CD14-positive monocyte (primary cell): ENCODE measurements around the gene STK32C. TPM values are rescaled to one million over a fixed set of nuclear protein-coding genes. Genes with fewer than 3 reads are reported as not detected.

ENCODE experiments used
- DNase-seq, 3 donors: peaks; one replicate each; pipeline ENCODE4 v3.0.0-alpha.2; 2011 to 2022
- H2AFZ ChIP-seq: 2 replicates; pipeline ENCODE4 v1.6.0; 2012; ENCODE audit warnings: mild to moderate bottlenecking, low read depth, low read length, inconsistent platforms; ENCODE audit not compliant: insufficient read depth, poor library complexity, severe bottlenecking
- H3K27ac ChIP-seq, 2 donors: 1 replicate in 1 of 2; 2 replicates in 1 of 2; pipeline ENCODE4 v1.5.1; 2012 to 2013; ENCODE audit warnings: low read length in 2 of 2, control low read depth in 1 of 2, inconsistent platforms in 1 of 2, low read depth in 1 of 2, mild to moderate bottlenecking in 1 of 2
- H3K27me3 ChIP-seq, 2 donors: one replicate each; pipeline versions ENCODE4 v1.6.0 to v1.6.1; 2011 to 2013; ENCODE audit warnings: low read length in 2 of 2; ENCODE audit not compliant: control insufficient read depth in 2 of 2, insufficient read depth in 2 of 2
- H3K36me3 ChIP-seq, 2 donors: replicated peaks in 1 of 2; 1 replicate in 1 of 2; 2 replicates in 1 of 2; pipeline versions ENCODE4 v1.5.1 to v1.6.1; 2012 to 2013; ENCODE audit warnings: low read length in 2 of 2, control low read depth in 1 of 2, inconsistent platforms in 1 of 2, mild to moderate bottlenecking in 1 of 2; ENCODE audit not compliant: insufficient read depth in 2 of 2, control insufficient read depth in 1 of 2
- H3K4me1 ChIP-seq, 2 donors: 1 replicate in 1 of 2; 2 replicates in 1 of 2; pipeline versions ENCODE4 v1.5.1 to v1.6.1; 2012 to 2013; ENCODE audit warnings: low read length in 2 of 2, control low read depth in 1 of 2, inconsistent platforms in 1 of 2, mild to moderate bottlenecking in 1 of 2, moderate library complexity in 1 of 2; ENCODE audit not compliant: insufficient read depth in 2 of 2, control insufficient read depth in 1 of 2
- H3K4me2 ChIP-seq: replicated peaks from 2 replicates; pipeline ENCODE3; 2012; ENCODE audit warnings: low read length, moderate library complexity, mild to moderate bottlenecking; ENCODE audit not compliant: poor library complexity, severe bottlenecking; ENCODE audit errors: extremely low read depth
- H3K4me3 ChIP-seq, 3 experiments: fragments of 200-600 bp in 1 of 3; sonication (generic) in 1 of 3; replicated peaks in 1 of 3; 1 replicate in 2 of 3; 2 replicates in 1 of 3; pipeline ENCODE4 v1.5.1; 2011 to 2013; ENCODE audit warnings: low read length in 3 of 3, mild to moderate bottlenecking in 3 of 3, control low read depth in 2 of 3, low read depth in 2 of 3, inconsistent platforms in 1 of 3, moderate library complexity in 1 of 3
- H3K79me2 ChIP-seq: 2 replicates; pipeline ENCODE4 v1.6.0; 2012; ENCODE audit warnings: mild to moderate bottlenecking, control low read depth, inconsistent platforms, low read length, moderate library complexity; ENCODE audit not compliant: insufficient read depth
- H3K9ac ChIP-seq: 2 replicates; pipeline ENCODE4 v1.6.0; 2017; ENCODE audit warnings: low read length, mild to moderate bottlenecking; ENCODE audit not compliant: insufficient read depth, poor library complexity, severe bottlenecking
- H3K9me3 ChIP-seq, 2 donors: replicated peaks in 1 of 2; 1 replicate in 1 of 2; 2 replicates in 1 of 2; pipeline versions ENCODE4 v1.5.1 to v1.6.1; 2012 to 2013; ENCODE audit warnings: low read length in 2 of 2, control low read depth in 1 of 2; ENCODE audit not compliant: control insufficient read depth in 1 of 2, insufficient read depth in 1 of 2
- H4K20me1 ChIP-seq: 2 replicates; pipeline ENCODE4 v1.6.0; 2012; ENCODE audit warnings: mild to moderate bottlenecking, low read length, control low read depth, moderate library complexity; ENCODE audit not compliant: insufficient read depth
- H3K27ac Mint-ChIP-seq, 7 donors: one replicate each; pipeline ENCODE4 v1.8.0; 2020; ENCODE audit warnings: mild to moderate bottlenecking in 7 of 7, mixed read lengths in 7 of 7, moderate library complexity in 6 of 7, inconsistent platforms in 2 of 7
- H3K27me3 Mint-ChIP-seq, 3 donors: one replicate each; pipeline ENCODE4 v1.8.0; 2021 to 2022; ENCODE audit warnings: low read depth in 3 of 3, mild to moderate bottlenecking in 3 of 3, mixed read lengths in 3 of 3, moderate library complexity in 3 of 3, inconsistent platforms in 1 of 3
- H3K36me3 Mint-ChIP-seq, 2 donors: one replicate each; pipeline ENCODE4 v1.8.0; 2020; ENCODE audit warnings: mixed read lengths in 2 of 2, inconsistent platforms in 1 of 2, mild to moderate bottlenecking in 1 of 2
- H3K4me1 Mint-ChIP-seq: one replicate; pipeline ENCODE4 v1.8.0; 2020; ENCODE audit warnings: mild to moderate bottlenecking, mixed read lengths
- H3K4me3 Mint-ChIP-seq, 2 donors: one replicate each; pipeline ENCODE4 v1.8.0; 2020; ENCODE audit warnings: mild to moderate bottlenecking in 2 of 2, mixed read lengths in 2 of 2, moderate library complexity in 1 of 2
- H3K9me3 Mint-ChIP-seq, 7 donors: one replicate each; pipeline ENCODE4 v1.8.0; 2020 to 2022; ENCODE audit warnings: mixed read lengths in 7 of 7, mild to moderate bottlenecking in 6 of 7, moderate library complexity in 6 of 7, inconsistent platforms in 2 of 7
- WGBS: methylation state at CpG from one replicate; pipeline ENCODE4 v1.1.5; 2013; ENCODE audit warnings: missing lambda C conversion rate; ENCODE audit not compliant: insufficient coverage; 5-methylcytosine and 5-hydroxymethylcytosine counted together
- intact Hi-C, 2 donors: fragments of 100-400 bp; cut with micrococcal nuclease; formaldehyde crosslinking; loops; one replicate each; pipeline versions ENCODE4 v1.15.0 to v1.15.1; 2023
- polyA plus RNA-seq, 3 donors: library from polyadenylated mRNA; depleted of rRNA in 1 of 3; unstranded in 2 of 3; stranded (reverse) in 1 of 3; fragments of 300-500 nt in 2 of 3; fragments of >200 nt in 1 of 3; fragmentation: Illumina TruSeq in 2 of 3; gene quantifications; 1 replicate in 2 of 3; 2 replicates in 1 of 3; pipeline ENCODE4 v1.2.3, GENCODE V29; 2012 to 2021
- TF ChIP-seq, protein P1 (sequence below): fragments of 200-600 bp; IDR thresholded peaks from one replicate; pipeline ENCODE4 v1.8.0; 2022; ENCODE audit warnings: antibody characterized with exemption, mild to moderate bottlenecking

STK32C gene
- polyA plus RNA-seq, 3 donors, result 13.6 to 22.8 (median 18.4) TPM

DNA sequence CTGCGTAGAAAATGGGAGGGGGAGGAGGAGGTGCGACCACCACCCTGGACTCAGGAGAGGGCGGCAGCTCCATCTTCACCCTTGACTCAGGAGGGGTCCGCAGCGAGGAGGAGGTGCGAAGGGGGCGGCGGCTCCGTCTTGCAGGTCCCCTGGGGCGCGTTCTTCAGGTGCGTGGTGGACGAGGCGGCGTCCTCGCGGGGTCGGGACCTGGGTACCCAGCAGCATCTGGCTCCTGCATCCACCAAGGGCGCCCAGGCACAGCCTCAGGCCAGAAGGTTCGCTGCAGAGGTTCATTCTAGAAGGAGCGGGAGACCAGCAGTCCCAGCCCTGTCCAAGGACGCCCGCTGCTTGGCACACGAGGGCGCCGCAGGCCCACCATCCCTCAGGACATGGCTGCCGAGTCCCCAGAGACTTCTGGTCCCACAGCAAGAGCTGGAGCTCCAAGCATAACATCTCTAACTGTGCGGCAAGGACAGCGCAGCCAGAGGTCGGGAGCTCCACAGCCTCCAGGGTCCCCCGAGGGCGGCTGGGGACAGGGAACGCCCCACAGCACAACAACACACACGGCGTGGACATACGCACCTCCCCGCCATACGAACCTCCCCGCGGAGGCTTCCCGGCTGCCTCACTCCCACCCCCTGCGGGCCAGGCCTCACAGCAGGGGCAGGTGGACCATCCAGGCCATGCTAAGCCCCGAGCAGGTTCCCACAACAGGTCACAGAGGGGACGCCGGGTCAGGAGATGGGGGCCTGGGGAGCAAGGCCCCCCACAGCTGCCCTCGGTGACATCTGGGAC lies 137.8 kb downstream of the STK32C start:
- TF ChIP-seq, protein P1, sequence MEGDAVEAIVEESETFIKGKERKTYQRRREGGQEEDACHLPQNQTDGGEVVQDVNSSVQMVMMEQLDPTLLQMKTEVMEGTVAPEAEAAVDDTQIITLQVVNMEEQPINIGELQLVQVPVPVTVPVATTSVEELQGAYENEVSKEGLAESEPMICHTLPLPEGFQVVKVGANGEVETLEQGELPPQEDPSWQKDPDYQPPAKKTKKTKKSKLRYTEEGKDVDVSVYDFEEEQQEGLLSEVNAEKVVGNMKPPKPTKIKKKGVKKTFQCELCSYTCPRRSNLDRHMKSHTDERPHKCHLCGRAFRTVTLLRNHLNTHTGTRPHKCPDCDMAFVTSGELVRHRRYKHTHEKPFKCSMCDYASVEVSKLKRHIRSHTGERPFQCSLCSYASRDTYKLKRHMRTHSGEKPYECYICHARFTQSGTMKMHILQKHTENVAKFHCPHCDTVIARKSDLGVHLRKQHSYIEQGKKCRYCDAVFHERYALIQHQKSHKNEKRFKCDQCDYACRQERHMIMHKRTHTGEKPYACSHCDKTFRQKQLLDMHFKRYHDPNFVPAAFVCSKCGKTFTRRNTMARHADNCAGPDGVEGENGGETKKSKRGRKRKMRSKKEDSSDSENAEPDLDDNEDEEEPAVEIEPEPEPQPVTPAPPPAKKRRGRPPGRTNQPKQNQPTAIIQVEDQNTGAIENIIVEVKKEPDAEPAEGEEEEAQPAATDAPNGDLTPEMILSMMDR, result no peak
- Histone ChIP-seq H3K4me1 (no peaks in the 10 kb centered on the region), H3K4me3 (no peak overlapping the region), H3K4me2 (no peak overlapping the region), H3K27me3 (peaks cover 0 to 3% of the 10 kb centered on the region in 2 donors), H3K79me2 (no peaks in the 10 kb centered on the region), H2AFZ (no peak overlapping the region), H3K9ac (no peak overlapping the region), H3K9me3 (peaks cover 7 to 12% of the 10 kb centered on the region in 2 donors), H3K27ac (no peak overlapping the region), H3K36me3 (no peaks in the 10 kb centered on the region), H4K20me1 (no peaks in the 10 kb centered on the region)
- no peak overlapping the region for H3K27ac Mint-ChIP-seq
- DNase-seq, result no peak
- no peak overlapping the region for H3K4me3 Mint-ChIP-seq
- H3K27me3 Mint-ChIP-seq, result peaks cover 7 to 10% (median 8%) of the 10 kb centered on the region in 3 donors
- no peaks in the 10 kb centered on the region for H3K36me3 Mint-ChIP-seq
- H3K4me1 Mint-ChIP-seq, result no peaks in the 10 kb centered on the region
- WGBS, result 91% methylated on average over 40 of the region's 46 CpGs
- H3K9me3 Mint-ChIP-seq, result peaks cover 0 to 11% (median 6%) of the 10 kb centered on the region in 7 donors
- intact Hi-C loops, result no loop called here

DNA sequence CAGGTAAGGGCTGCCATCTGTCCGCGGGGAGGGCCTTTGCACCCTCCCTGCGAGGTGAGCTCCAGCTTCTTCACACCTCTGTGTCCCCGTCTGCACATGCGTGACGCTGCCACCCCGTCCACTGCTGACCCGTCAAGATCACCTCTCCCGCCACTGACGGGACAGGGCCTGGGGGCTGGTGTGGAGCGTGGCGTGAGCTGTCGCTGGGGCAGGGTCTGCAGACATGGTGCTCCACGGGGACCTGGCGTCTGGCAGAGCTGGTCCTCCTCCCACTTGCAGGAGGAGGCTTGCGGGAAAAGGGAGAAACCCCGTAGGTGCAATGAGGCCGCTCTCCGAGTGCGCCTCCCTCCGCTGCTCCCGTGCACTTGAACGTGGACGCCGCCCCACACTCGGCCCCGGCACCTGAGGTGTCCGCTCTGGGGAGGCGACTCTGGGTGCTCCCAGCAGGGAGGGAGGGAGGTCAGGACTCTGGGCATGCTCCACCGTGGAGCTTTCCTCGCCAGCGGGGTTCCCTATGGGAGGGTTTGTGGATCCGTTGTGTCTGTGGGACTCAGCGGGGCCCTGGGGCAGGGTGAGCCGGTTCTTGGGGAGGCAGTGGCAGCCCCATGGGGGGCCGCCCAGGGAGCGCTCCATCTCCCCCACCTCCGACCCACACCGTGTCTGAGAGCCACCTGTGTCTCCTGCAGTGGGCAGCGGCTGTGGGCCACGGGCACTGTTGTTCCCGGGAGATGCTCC lies 138.6 kb downstream of the STK32C start:
- Histone ChIP-seq H3K27me3 (peaks cover 0 to 4% of the 10 kb centered on the region in 2 donors), H3K9ac (no peak overlapping the region), H3K9me3 (peaks cover 7 to 10% of the 10 kb centered on the region in 2 donors), H3K4me1 (no peaks in the 10 kb centered on the region), H4K20me1 (no peaks in the 10 kb centered on the region), H2AFZ (no peak overlapping the region), H3K4me2 (no peak overlapping the region), H3K79me2 (no peaks in the 10 kb centered on the region), H3K36me3 (no peaks in the 10 kb centered on the region), H3K27ac (no peak overlapping the region), H3K4me3 (no peak overlapping the region)
- H3K36me3 Mint-ChIP-seq, result no peaks in the 10 kb centered on the region
- H3K9me3 Mint-ChIP-seq, result peaks cover 0 to 10% (median 4%) of the 10 kb centered on the region in 7 donors
- DNase-seq, result no peak
- H3K4me3 Mint-ChIP-seq, result no peak overlapping the region
- WGBS, result 90% methylated on average over 28 of the region's 42 CpGs
- H3K27ac Mint-ChIP-seq, result no peak overlapping the region
- intact Hi-C loops, result no loop called here
- H3K27me3 Mint-ChIP-seq, result peaks cover 7 to 8% (median 8%) of the 10 kb centered on the region in 3 donors
- no peaks in the 10 kb centered on the region for H3K4me1 Mint-ChIP-seq
- TF ChIP-seq, protein P1, result no peak
